OCI-LY3 (cell line): ENCODE data around the gene MAP2K4.

Experiments used
- H2AFZ ChIP-seq: fragments of 200-600, 300-600 bp; shearing (Covaris generic); 2 replicates; pipeline ENCODE4 v1.6.0; 2014; ENCODE audit warnings: antibody characterized with exemption, low read depth, low read length
- H3K27ac ChIP-seq: fragments of 200-600, 300-600 bp; sonication (generic); 2 replicates; pipeline ENCODE4 v1.5.1; 2014; ENCODE audit warnings: mild to moderate bottlenecking, low read length, moderate library complexity, mixed read lengths
- H3K27me3 ChIP-seq: fragments of 200-600, 300-600 bp; sonication (generic); 2 replicates; pipeline ENCODE4 v1.6.1; 2014; ENCODE audit warnings: low read depth, low read length, mixed read lengths
- H3K36me3 ChIP-seq: fragments of 200-600, 300-600 bp; sonication (generic); replicated peaks from 2 replicates; pipeline ENCODE3; 2014; ENCODE audit warnings: low read depth, low read length, mixed read lengths
- H3K4me1 ChIP-seq: fragments of 300-600, 200-600 bp; sonication (generic); 2 replicates; pipeline ENCODE4 v1.6.1; 2014; ENCODE audit warnings: low read length, mixed read lengths
- H3K4me2 ChIP-seq: fragments of 200-600, 300-600 bp; sonication (generic); 2 replicates; pipeline ENCODE4 v1.6.1; 2014; ENCODE audit warnings: low read length, mixed read lengths
- H3K4me3 ChIP-seq: fragments of 300-600, 200-600 bp; sonication (generic); 2 replicates; pipeline ENCODE4 v1.5.1; 2014; ENCODE audit warnings: antibody characterized with exemption, mild to moderate bottlenecking, low read length, moderate library complexity
- H3K79me2 ChIP-seq: fragments of 300-600, 200-600 bp; shearing (Covaris generic); 2 replicates; pipeline ENCODE4 v1.6.1; 2014; ENCODE audit warnings: mild to moderate bottlenecking, low read length, mixed read lengths
- H3K9ac ChIP-seq: fragments of 300-600, 200-600 bp; shearing (Covaris generic); 2 replicates; pipeline ENCODE4 v1.6.0; 2014; ENCODE audit warnings: mild to moderate bottlenecking, low read length, moderate library complexity
- H3K9me3 ChIP-seq: fragments of 200-600, 300-600 bp; shearing (Covaris generic); 2 replicates; pipeline ENCODE4 v1.6.1; 2014; ENCODE audit warnings: low read length, mixed read lengths; ENCODE audit not compliant: insufficient read depth
- H4K20me1 ChIP-seq: fragments of 200-600, 300-600 bp; sonication (generic); 2 replicates; pipeline ENCODE4 v1.6.1; 2016; ENCODE audit warnings: low read length, mixed read lengths; ENCODE audit not compliant: insufficient read depth
- CTCF ChIP-seq: fragments of 200-600, 300-600 bp; sonication (generic); IDR thresholded peaks from 2 replicates; pipeline ENCODE4 v1.5.1; 2014; ENCODE audit warnings: antibody characterized with exemption, low read length, low read depth
- EZH2phosphoT487 ChIP-seq: fragments of 200-600 bp; shearing (Covaris generic); IDR thresholded peaks from 2 replicates; pipeline ENCODE4 v1.6.1; 2018; ENCODE audit warnings: antibody characterized with exemption, mixed run types, low read depth

Gene MAP2K4

GRCh38 chr17:12024327-12024726 is 3.6 kb downstream of the MAP2K4 start:
- H3K79me2 ChIP-seq = peaks cover 81% of the 10 kb centered on the region
- H2AFZ ChIP-seq = no peak overlapping the region
- peaks cover 13% of the 10 kb centered on the region for H3K4me1 ChIP-seq
- H3K9ac ChIP-seq = no peak overlapping the region
- no peak for TF ChIP-seq CTCF
- TF ChIP-seq EZH2phosphoT487 = no peak
- no peak overlapping the region for H3K4me3 ChIP-seq
- no peaks in the 10 kb centered on the region for H3K9me3 ChIP-seq
- H3K4me2 ChIP-seq = no peak overlapping the region
- no peak overlapping the region for H3K27ac ChIP-seq
- peaks cover 10% of the 10 kb centered on the region for H3K27me3 ChIP-seq
- H4K20me1 ChIP-seq = peaks cover 57% of the 10 kb centered on the region
- H3K36me3 ChIP-seq = peaks cover 3% of the 10 kb centered on the region

DNA sequence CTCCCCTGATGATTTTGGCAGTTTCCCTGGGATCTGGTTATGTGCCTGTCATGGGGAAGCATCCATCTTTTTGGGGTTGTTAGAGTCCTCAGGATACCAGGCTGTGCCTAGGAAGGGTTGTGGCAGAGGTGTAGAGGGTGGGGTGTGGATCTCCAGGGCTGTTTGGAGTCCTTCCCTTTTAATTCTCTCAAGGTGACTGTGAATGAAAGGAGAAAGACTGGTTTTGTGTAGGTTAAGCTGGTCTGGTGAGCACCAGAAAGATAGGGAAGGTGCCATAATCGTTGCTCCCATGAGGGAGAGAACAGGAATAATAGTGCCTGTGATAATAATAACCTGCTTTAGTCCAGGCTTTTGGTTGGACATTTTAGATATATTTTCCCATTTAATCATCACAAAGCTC is 7.0 kb downstream of the MAP2K4 start:
- H3K9me3 ChIP-seq = no peaks in the 10 kb centered on the region
- no peak overlapping the region for H2AFZ ChIP-seq
- H4K20me1 ChIP-seq = peaks cover 61% of the 10 kb centered on the region
- peaks cover 77% of the 10 kb centered on the region for H3K79me2 ChIP-seq
- no peak overlapping the region for H3K4me3 ChIP-seq
- H3K27me3 ChIP-seq = no peaks in the 10 kb centered on the region
- H3K27ac ChIP-seq = no peak overlapping the region
- peaks cover 3% of the 10 kb centered on the region for H3K36me3 ChIP-seq
- no peak for TF ChIP-seq CTCF
- TF ChIP-seq EZH2phosphoT487 = no peak
- H3K4me1 ChIP-seq = 0 out of 2 replicates have a peak, but pooled peaks cover 3% of the 10 kb centered on the region
- H3K9ac ChIP-seq = no peak overlapping the region
- H3K4me2 ChIP-seq = no peak overlapping the region

DNA sequence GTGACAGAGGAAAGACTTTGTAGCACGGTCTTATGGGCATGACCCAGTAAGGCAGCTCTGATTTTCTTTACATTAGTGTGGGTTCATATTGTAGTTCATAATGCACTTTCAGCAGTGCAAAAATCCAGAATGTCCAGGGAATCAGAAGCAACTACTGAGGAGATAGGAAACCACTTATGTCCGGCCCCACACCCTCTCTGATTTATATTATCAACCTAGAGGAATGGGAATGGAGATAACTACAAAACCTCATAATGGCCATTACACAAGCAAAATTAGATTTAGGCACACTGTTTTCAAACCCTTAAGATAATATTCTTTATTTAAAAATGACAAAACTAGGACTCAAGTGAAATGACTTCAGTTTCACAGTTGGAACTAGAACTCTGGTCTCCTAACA is 7.9 kb downstream of the MAP2K4 start:
- peaks cover 73% of the 10 kb centered on the region for H3K79me2 ChIP-seq
- H3K36me3 ChIP-seq = peaks cover 3% of the 10 kb centered on the region
- no peaks in the 10 kb centered on the region for H3K27me3 ChIP-seq
- H4K20me1 ChIP-seq = peaks cover 51% of the 10 kb centered on the region
- no peak overlapping the region for H3K27ac ChIP-seq
- no peaks in the 10 kb centered on the region for H3K9me3 ChIP-seq
- H3K4me2 ChIP-seq = no peak overlapping the region
- no peak overlapping the region for H3K4me3 ChIP-seq
- H2AFZ ChIP-seq = no peak overlapping the region
- H3K4me1 ChIP-seq = 0 out of 2 replicates have a peak, but pooled peaks cover 3% of the 10 kb centered on the region
- TF ChIP-seq EZH2phosphoT487 = no peak
- no peak for TF ChIP-seq CTCF
- no peak overlapping the region for H3K9ac ChIP-seq

- Histone ChIP-seq H3K27ac (no peak overlapping the region), H3K9me3 (no peaks in the 10 kb centered on the region), H3K4me2 (no peak overlapping the region), H3K79me2 (peaks cover 29% of the 10 kb centered on the region), H3K27me3 (no peaks in the 10 kb centered on the region), H3K36me3 (peaks cover 3% of the 10 kb centered on the region), H2AFZ (no peak overlapping the region), H3K4me3 (no peak overlapping the region), H4K20me1 (peaks cover 20% of the 10 kb centered on the region), H3K9ac (no peak overlapping the region), H3K4me1 (no peaks in the 10 kb centered on the region)
- no peak for TF ChIP-seq CTCF
- no peak for TF ChIP-seq EZH2phosphoT487
Observed at GRCh38 chr17:12034538-12034937, 13.9 kb downstream of the MAP2K4 start.
